IPS-18c (cell line): ENCODE results near the gene PLD2.
"Not testable (repeated sequence)": the region's sequence is repeated elsewhere in the genome, so short reads cannot be mapped to it uniquely, and the experiment has no call there.

Experiments
- H3K4me3 ChIP-seq: 2 replicates; pipeline ENCODE4 v1.7.0; 2013; ENCODE audit warnings: low read depth, mild to moderate bottlenecking, low read length, moderate library complexity; ENCODE audit not compliant: insufficient read depth
- H3K9me3 ChIP-seq: one replicate; pipeline ENCODE4 v1.6.1; 2013; ENCODE audit warnings: mild to moderate bottlenecking, low read length, moderate library complexity; ENCODE audit not compliant: control insufficient read depth, insufficient read depth

Gene PLD2

DNA sequence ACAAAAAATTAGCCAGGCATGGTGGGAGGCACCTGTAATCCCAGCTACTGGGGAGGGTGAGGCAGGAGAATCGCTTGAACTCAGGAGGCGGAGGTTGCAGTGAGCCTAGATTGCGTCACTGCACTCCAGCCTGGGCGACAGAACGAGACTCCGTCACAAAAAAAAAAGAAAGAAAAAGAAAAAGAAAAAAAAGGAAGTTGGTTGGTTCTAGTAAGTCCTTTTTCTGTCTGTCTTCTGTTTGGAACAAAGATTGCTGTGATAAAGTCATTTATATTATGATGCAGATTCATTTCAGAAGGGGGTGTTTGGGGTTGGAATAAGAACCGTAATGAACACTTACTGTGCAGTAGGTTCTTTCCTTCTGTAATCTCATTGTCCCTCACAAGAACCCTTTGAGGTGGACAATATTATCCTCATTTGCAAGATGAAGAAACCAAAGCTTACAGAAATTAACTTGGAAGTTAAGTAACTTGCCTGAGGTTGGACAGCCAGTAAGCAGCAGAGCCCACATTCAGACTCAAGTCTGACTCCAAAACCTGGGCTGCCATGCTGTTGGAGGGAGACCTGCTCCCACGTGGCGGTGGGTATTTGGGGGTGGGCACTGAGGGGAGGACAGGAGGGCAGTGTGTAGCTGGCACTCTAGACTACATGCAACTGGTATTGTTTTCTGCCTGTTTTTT, 36.5 kb downstream of the PLD2 start:
- no peak overlapping the region for H3K4me3 ChIP-seq
- H3K9me3 ChIP-seq = no peaks in the 10 kb centered on the region

DNA sequence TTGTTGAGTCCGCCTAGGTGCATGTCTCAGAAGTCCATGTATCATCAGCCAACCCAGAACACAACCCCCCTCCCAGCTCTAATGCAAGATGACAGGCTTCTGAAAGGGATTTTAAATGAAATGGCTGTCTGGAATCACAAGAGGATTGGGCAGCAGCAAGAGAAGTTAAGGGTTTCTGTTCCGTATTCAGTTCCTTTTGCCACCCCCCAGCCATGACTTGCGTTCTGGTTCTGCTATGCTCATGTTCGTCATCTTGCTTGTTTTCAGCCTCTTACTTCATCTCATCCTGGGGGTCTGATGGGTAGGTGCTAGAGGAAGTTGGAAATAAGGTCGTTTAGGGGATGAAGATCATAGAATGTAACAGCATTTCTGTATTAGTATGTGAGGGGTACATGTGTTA, 38.2 kb downstream of the PLD2 start:
- Histone ChIP-seq H3K4me3 (no peak overlapping the region), H3K9me3 (no peaks in the 10 kb centered on the region)

DNA sequence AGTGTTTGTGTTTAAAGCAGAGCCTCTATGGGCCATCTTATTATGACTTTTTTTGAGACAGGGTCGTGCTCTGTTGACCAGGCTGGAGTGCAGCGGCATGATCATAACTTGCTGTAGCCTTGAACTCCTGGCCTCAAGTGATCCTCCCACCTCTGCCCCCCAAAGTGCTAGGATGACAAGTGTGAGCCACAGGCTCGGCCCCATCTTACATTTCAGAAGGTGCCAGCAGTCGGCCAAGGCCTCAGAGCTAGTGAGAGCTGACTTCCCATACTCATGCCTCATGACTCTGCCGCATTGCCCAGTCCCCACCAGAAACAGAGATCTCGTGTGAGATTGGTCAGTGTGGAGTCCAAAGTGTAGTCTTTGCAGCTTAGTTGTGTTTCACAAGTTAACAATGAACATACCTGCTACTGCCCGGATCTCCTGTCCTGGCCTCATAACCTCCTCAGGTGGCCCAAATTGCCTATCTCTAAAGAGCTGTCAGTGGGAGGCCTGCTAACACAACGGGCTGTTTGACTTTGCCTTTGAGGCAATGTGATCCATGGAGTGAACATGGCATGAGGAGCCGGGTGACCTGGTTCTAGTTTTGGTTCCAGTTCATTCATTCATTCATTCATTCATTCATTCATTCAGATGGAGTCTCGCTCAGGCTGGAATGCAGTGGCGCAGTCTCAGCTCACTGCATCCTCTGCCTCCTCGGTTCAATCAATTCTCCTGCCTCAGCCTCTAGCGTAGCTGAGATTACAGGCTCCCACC, 39.9 kb downstream of the PLD2 start:
- Histone ChIP-seq H3K4me3 (no peak overlapping the region), H3K9me3 (no peaks in the 10 kb centered on the region)

DNA sequence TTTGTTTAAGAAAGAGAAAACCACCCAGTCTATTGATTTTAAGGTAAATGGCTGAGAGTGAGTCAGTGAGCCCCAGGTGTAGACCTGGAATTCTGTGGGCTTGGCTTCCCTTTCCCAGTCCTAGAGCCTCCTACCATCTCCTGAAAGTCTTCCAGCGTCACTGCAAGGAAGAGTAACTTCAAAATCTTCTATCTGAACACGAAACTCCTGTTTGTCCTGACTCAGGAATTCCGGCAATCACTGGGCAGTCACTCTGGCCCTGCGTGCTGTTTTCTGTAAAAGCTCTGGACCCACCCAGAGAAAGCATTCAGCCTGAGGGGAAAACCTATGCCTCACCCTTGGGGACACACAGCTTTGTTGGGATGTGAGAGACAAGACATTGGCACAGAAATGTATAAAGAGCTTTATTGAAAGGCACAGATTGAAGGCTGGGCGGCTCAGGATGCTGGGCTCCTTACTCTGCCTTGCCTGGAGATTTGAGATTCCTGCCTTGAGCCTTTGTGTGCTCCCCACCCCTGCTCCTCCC, 42.1 kb downstream of the PLD2 start:
- Histone ChIP-seq H3K4me3 (no peak overlapping the region; the same call in 1 of the 2 replicates), H3K9me3 (no peaks in the 10 kb centered on the region)

DNA sequence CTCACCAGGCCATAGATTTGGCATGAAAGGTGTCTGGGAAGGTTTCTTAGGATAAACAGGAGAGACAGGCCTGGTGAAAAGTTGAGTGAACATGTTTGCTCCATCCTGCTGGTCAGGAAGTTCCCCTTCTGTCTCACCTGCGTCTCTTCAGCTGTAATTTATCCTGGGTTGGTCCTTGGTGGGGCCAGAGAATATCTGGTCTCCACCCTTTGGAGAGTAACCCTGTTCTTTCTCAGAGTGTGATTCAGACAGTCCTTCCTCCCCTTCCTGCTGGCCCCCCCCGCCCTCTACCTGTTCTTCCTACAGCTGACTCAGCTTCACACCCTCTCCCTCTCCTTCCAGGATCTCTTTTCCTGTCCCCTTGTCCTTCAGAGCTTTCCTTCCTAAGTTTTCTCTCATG, 43.3 kb downstream of the PLD2 start:
- Histone ChIP-seq H3K4me3 (no peak overlapping the region), H3K9me3 (no peaks in the 10 kb centered on the region)

DNA sequence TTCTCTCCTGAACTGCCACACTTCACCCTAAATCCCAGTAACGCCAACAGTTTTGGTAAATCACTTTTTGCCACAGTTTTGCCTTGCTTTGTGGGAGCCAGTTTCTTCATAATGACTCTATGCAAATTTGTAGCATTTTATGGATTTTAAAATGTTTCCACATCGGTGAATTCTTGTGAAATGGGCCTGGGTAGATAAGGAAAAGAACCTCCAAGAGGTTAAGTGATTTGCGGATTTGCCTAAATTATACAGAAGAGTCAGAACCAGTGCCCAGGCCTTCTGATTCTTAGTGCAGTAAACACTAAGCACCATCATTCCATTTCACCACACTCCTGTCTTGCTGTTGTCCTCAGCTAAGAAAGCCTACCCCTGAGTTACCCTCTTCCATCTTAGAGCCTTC, 44.1 kb downstream of the PLD2 start:
- Histone ChIP-seq H3K4me3 (no peak overlapping the region), H3K9me3 (no peaks in the 10 kb centered on the region)

DNA sequence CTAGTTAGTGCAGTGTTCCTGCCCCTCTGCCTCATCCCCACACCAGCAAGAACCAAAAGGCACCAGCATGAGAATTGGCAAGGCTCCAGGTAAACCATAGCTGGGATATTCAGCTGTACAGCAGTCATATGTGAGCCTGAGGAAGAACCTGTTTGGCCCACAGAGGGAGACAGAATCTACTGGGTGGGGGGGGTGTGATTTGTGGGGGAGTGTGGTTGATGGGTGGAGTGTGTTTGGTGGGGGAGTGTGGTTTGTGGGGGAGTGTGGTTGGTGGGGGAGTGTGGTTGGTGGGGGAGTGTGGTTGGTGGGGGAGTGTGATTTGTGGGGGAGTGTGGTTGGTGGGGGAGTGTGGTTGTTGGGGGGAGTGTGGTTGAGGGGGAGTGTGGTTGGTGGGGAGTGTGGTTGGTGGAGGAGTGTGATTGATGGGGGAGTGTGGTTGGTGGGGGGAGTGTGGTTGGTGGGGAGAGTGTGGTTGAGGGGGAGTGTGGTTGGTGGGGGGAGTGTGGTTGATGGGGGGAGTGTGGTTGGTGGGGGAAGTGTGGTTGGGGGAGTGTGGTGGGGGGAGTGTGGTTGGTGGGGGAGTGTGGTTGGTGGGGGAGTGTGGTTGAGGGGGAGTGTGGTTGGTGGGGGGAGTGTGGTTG, 45.7 kb downstream of the PLD2 start:
- Histone ChIP-seq H3K9me3 (no peaks in the 10 kb centered on the region), H3K4me3 (no peak overlapping the region)

DNA sequence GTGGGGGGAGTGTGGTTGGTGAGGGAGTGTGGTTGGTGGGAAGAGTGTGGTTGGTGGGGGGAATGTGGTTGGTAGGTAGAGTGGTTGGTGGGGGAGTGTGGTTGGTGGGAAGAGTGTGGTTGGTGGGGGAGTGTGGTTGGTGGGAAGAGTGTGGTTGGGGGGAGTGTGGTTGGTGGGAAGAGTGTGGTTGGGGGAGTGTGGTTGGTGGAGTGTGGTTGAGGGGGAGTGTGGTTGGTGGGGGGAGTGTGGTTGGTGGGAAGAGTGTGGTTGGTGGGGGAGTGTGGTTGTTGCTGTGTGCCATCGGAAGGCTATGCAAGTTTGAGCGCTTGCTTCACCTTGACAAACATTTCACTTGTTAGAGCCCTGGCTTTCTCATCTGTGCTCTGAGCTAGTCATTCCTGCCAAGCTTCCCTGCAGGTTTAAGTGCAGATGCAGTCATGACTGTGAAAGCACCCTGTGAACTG, 46.3 kb downstream of the PLD2 start:
- Histone ChIP-seq H3K4me3 (no peak overlapping the region), H3K9me3 (no peaks in the 10 kb centered on the region)

DNA sequence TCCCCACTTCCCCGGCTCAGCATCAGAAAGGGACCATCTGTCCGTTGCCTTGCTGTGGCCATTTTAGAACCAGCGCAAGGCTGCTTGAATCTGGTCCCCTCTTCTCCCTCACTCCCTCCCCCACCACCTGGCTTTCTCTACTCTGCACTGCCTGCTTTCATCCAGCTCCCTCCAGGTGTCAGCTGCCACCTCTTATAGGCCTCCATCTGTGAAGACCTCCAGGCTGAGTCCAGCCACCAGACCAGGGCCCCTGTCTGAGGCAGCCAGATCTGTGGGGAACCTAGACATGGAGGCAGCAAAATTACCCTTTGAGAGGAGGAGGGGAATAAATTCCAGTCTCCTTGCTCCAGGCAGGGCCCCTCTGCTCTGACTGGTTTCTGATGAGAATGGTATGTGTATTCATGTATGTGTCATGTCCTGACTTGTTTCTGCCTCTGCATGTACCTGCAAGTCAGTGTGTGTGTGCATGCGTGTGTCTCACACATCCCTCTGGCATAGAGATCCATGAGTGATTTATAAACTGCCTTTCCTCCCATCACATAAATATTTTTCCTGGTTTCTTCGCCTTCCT, 47.2 kb downstream of the PLD2 start:
- Histone ChIP-seq H3K4me3 (no peak overlapping the region), H3K9me3 (no peaks in the 10 kb centered on the region)

DNA sequence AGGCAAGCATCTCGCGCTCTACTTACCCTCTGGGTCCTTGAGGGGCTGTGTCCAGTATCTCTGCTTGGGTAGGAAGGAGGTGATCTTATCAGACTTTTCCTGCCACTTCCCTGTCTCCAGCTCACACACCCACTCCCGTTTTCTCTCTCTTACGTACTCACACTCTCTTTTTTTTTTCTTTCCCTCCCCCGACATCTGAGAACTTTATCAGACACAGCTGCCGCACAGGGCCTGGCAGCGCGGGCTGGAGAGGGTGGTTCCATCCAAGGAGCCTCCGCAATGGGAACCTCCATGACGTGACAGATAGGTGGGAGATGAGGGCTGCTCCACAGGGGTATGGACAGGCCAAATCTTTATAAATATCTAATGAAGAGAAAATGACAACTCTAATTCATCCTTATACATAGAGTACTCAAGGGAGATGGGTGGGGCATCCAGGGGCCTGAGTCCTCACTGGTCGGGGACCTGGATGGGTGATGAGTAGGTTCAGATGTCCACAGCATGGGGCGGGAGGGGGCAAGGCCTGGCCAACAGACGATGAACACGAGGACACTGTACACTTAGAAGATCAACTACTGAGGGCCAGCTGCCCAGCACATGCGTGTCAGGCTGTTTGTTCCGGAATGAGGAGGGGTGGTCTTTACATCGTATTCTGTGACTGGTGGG, 49.5 kb downstream of the PLD2 start:
- Histone ChIP-seq H3K9me3 (no peaks in the 10 kb centered on the region), H3K4me3 (no peak overlapping the region)

DNA sequence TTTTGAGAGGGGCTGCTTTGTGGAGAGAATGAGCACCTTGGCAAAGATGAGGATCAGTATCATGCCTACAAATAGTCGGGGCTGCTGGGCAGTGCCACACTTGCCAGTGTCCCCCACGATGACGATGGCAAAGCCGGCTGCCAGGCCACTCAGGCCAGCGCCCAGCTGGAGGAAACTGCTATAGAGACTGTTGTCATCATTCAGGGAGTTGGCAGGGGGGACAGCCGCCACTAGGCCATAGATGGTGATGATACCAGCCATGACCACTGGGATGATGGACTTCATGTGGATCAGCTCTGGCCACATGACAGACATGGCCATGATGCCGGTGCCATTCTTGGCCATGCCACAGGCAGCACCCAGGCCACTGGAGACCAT, 50.0 kb downstream of the PLD2 start:
- H3K9me3 ChIP-seq = no peaks in the 10 kb centered on the region
- H3K4me3 ChIP-seq = no peak overlapping the region

DNA sequence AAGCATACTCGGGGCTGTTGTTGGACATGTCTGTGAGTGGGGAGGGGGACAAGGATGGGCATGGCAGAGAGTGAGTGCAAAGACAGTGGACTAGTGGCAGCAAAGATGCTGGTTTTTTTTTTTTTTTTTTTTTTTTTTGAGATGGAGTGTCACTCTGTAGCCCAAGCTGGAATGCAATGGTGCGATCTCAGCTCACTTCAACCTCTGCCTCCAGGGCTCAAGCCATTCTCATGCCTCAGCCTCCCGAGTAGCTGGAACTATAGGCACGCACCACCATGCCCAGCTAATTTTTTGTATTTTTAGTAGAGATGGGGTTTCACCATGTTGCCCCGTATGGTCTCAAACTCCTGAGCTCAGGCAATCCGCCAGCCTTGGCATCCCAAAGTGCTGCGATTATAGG, 50.4 kb downstream of the PLD2 start:
- H3K4me3 ChIP-seq = not testable (repeated sequence)

DNA sequence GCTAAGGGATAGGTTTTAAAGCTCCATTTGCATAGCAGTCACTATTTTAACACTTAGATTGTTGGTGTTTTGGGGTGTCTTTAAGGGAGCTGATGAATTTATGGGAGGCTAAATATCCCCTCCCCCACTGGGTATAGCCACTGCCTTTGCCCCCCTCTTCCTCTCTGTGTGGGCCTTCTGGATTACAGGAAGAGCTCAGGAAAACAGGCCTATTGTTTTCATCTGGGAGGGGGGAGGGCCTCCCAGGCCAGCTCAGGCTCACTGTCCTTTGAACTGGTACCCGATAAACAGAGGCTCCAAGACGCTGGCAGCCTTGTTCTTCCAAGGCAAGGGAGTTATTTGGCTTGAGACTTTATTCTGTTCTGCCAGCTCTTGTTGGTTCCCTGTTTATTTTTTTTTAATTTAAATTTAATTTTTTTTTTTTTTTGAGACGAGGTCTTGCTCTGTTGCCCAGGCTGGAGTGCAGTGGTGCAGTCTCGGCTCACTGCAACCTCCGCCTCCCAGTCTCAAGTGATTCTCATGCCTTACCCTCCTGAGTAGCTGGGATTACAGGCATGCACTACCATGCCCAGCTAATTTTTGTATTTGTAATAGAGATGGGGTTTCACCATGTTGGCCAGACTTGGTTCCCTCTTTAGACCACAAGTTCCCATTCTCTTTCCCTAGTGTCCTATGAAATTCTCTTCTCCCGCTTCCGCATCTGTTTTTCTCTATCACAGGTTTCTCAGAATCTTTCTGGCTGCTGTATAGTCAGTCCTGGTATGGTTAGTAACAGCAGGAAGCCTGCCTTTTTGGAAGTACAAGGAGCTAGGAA, 51.3 kb downstream of the PLD2 start:
- no peaks in the 10 kb centered on the region for H3K9me3 ChIP-seq
- H3K4me3 ChIP-seq = no peak overlapping the region

More for the DNA sequence above, 50.4 kb downstream of the PLD2 start:
- not testable (repeated sequence) for H3K9me3 ChIP-seq

DNA sequence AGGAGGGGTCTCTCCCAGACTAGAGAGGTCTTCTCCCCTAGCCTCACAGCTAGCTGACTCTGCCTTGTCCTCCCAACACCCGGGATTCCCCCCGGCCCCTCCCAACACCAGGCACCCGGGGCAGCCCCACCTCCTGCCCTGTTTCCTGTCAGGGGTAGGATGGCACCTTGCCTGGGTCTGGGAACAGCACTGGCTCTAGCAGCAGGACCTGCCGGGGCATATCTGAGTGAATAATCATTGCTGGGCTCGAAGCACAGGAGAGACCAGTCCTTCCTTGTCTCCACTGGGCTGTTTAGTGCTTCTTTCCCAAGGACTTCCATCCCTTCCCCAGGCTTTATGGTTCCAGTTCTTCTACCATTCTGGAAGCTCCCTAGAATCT, 51.9 kb downstream of the PLD2 start:
- H3K9me3 ChIP-seq = no peaks in the 10 kb centered on the region
- H3K4me3 ChIP-seq = no peak overlapping the region

DNA sequence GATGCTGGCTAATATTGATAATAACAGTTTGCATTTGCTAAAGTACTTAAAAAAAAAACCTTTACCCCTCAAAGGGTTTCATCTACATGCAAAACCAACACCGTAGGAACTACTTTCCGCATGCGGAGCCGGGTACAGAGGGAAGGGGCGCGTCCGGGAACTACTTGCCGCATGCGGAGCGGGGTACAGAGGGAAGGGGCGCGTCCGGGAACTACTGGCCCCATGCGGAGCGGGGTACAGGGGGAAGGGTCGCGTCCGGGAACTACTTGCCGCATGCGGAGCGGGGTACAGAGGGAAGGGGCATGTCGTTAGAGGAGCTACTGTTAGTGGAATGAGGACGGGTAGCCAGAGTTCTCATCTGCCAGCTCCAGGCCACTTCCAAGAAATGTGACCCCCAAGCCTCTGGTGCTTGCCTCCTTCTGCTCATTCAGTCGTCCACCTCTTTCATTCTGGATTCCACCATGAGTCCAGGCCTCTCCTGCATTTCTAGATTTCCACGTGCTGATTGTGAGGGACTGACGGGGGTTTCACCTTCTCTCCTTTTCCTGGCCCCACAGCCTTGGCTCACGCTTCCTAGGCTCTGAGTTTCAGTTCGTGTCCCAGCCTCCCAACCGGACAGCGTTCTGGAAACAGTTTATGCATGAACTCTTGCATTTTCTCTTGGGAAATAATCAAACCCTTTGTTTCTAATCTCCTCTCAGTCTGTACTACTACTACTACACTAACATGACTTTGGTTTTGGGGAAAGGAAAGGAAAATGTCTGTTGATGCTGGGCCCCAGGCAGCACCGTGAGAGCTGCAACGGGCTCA, 53.1 kb downstream of the PLD2 start:
- Histone ChIP-seq H3K4me3 (no peak overlapping the region), H3K9me3 (no peaks in the 10 kb centered on the region)

DNA sequence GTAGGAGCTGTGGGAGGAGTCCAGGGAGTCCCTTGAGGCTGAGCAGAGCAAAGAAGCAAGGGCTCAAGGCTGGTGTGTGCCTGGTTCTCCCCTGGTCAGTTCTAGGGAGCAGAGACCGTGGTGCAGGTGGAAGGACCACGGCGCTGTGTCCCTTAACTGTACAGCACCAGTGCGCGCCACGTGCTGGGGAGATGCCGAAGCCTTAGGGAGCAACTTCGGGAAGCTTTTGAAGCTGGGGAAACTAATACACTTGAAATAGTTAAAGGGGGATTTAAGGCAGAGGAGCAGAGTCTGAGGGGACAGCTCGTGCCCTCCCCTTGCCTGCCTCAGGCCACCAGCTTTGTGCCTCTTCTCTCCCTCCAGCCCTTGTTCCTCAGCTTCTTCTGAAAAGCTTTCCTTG, 53.7 kb downstream of the PLD2 start:
- no peak overlapping the region for H3K4me3 ChIP-seq

More for the DNA sequence above, 53.7 kb downstream of the PLD2 start:
- no peaks in the 10 kb centered on the region for H3K9me3 ChIP-seq
